HepG2 (cell line): ENCODE results near the gene CTSZ. TPM values are rescaled to one million over a fixed set of nuclear protein-coding genes. Genes with fewer than 3 reads are reported as not detected.

Experiments used
- CEBPZ ChIP-seq: IDR thresholded peaks from 2 replicates; pipeline ENCODE4 v1.6.1; 2012; ENCODE audit warnings: low read length, improper control_type of control experiment
- E2F2 ChIP-seq: sonication (generic); formaldehyde crosslinking; IDR thresholded peaks from 2 replicates; pipeline ENCODE4 v1.4.0; 2020; ENCODE audit warnings: missing genetic modification reagents, borderline replicate concordance
- HNF1A ChIP-seq, 2 experiments: sonication (generic) in 1 of 2; formaldehyde crosslinking in 1 of 2; IDR thresholded peaks; 2 replicates each; pipeline versions ENCODE4 v1.4.0 to v1.6.1; 2016 to 2020; ENCODE audit warnings: borderline replicate concordance in 1 of 2, low read depth in 1 of 2, mild to moderate bottlenecking in 1 of 2, missing genetic modification reagents in 1 of 2
- KLF6 ChIP-seq: IDR thresholded peaks from 2 replicates; pipeline ENCODE4 v1.8.0; 2016; ENCODE audit warnings: missing biosample characterization, missing genetic modification reagents
- MED13 ChIP-seq: sonication (generic); formaldehyde crosslinking; IDR thresholded peaks from 2 replicates; pipeline ENCODE4 v1.5.0; 2020; ENCODE audit warnings: missing genetic modification reagents
- SNRNP70 ChIP-seq: fragments of 200-400 bp; formaldehyde crosslinking; IDR thresholded peaks from 2 replicates; pipeline ENCODE4 v1.6.1; 2017; ENCODE audit warnings: mild to moderate bottlenecking, low read depth, low read length, moderate library complexity
- THAP8 ChIP-seq: sonication (generic); formaldehyde crosslinking; IDR thresholded peaks from 2 replicates; pipeline ENCODE4 v1.5.1; 2020; ENCODE audit warnings: missing genetic modification reagents, mild to moderate bottlenecking, borderline replicate concordance
- ZFY ChIP-seq: sonication (generic); formaldehyde crosslinking; IDR thresholded peaks from 2 replicates; pipeline ENCODE4 v1.4.0; 2020; ENCODE audit warnings: missing genetic modification reagents
- ZNF101 ChIP-seq: sonication (generic); formaldehyde crosslinking; IDR thresholded peaks from 2 replicates; pipeline ENCODE4 v1.4.0; 2020; ENCODE audit warnings: mild to moderate bottlenecking, low read depth, missing genetic modification reagents, borderline replicate concordance
- ZNF264 ChIP-seq: sonication (generic); formaldehyde crosslinking; IDR thresholded peaks from 2 replicates; pipeline ENCODE4 v1.4.0; 2020; ENCODE audit warnings: missing genetic modification reagents
- ZNF362 ChIP-seq: sonication (generic); formaldehyde crosslinking; IDR thresholded peaks from 2 replicates; pipeline ENCODE4 v1.4.0; 2020; ENCODE audit warnings: missing genetic modification reagents, mild to moderate bottlenecking, borderline replicate concordance
- ZNF687 ChIP-seq: sonication (generic); formaldehyde crosslinking; IDR thresholded peaks from 2 replicates; pipeline ENCODE4 v1.5.1; 2020; ENCODE audit warnings: mild to moderate bottlenecking, missing genetic modification reagents, moderate library complexity
- polyA plus RNA-seq, 8 experiments: library from polyadenylated mRNA; depleted of rRNA in 3 of 8; stranded (reverse) in 7 of 8; unstranded in 1 of 8; fragments of >200 nt; fragmentation: Illumina TruSeq in 4 of 8; extraction: Trizol in 4 of 8; gene quantifications; 2 replicates each; pipeline versions ENCODE4 v1.2.1 to v1.2.3, GENCODE V29; 2011 to 2016; ENCODE audit warnings: low read depth in 4 of 8, missing spikeins in 1 of 8, mixed read lengths in 1 of 8; ENCODE audit not compliant: insufficient read depth in 1 of 8
- total RNA-seq, 5 experiments: library from RNA; depleted of rRNA; stranded (reverse); fragments of >200 nt; fragmentation: Illumina TruSeq; extraction: Trizol; gene quantifications; 2 replicates each; pipeline ENCODE4 v1.2.3, GENCODE V29; 2016; ENCODE audit warnings: low read depth in 1 of 5

The CTSZ gene
- total and polyA plus RNA-seq, 2 of the 13 experiments (the other 11 are each of a cell fraction or from before 2014, with no cell fraction given): 0.33 TPM; not detected in 1

GRCh38 chr20:59042151-59042795 is 35.2 kb upstream of the CTSZ start, which contains the start of gene PRELID3B (continued):
- peak; percentile 99 for TF ChIP-seq ZNF687 (CRISPR knock-in tag)
- TF ChIP-seq HNF1A (IDR thresholded peaks at IDR 0.05; ENCODE audit: low read depth): no peak
- TF ChIP-seq HNF1A (CRISPR knock-in tag; IDR thresholded peaks at IDR 0.05; ENCODE audit: borderline replicate concordance): 0 out of 2 replicates have a peak, but pooled peaks have one; percentile 13
- peak; percentile 76; the same call in 1 of the 2 replicates for TF ChIP-seq E2F2 (CRISPR knock-in tag)
- no peak for TF ChIP-seq THAP8
- TF ChIP-seq ZNF101 (CRISPR knock-in tag): 0 out of 2 replicates have a peak, but pooled peaks have one; percentile 32
- TF ChIP-seq MED13 (CRISPR knock-in tag): 0 out of 2 replicates have a peak, but pooled peaks have one; percentile 36
- TF ChIP-seq CEBPZ: no peak
- TF ChIP-seq ZNF264 (CRISPR knock-in tag): no peak
- TF ChIP-seq ZNF362: no peak
- TF ChIP-seq ZFY (CRISPR knock-in tag): peak; percentile 83
- peak; percentile 75; the same call in 1 of the 2 replicates for TF ChIP-seq KLF6
- TF ChIP-seq SNRNP70: no peak
